DMS114 treated with DMSO at 0.1 percent for 48 hours (cell line): ENCODE measurements around the gene TSSK3.

Source experiments
- DNase-seq: peaks from one replicate; lab custom pipeline; 2025; ENCODE audit not compliant: unreplicated experiment; lab: John Stamatoyannopoulos, UW

Gene TSSK3

DNA sequence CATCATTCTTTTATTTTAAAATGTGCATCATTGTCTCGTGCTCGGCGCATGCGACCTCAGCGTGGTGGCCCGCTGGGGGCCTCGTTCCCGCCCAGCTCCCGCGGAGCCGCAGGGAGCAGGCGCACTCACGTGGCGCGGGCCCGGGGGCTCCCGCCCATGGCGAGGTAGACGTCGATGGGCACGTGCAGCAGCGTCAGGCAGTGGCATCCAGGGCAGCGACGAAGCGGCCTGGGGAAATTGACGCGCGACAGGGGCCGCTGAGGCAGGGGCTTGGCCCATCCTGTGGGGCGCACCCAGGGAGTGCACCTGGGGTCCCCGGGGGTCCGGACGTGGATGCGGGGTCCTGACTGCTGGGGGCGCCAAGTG is 1.0 kb upstream of the TSSK3 start:
- no peak for DNase-seq

DNA sequence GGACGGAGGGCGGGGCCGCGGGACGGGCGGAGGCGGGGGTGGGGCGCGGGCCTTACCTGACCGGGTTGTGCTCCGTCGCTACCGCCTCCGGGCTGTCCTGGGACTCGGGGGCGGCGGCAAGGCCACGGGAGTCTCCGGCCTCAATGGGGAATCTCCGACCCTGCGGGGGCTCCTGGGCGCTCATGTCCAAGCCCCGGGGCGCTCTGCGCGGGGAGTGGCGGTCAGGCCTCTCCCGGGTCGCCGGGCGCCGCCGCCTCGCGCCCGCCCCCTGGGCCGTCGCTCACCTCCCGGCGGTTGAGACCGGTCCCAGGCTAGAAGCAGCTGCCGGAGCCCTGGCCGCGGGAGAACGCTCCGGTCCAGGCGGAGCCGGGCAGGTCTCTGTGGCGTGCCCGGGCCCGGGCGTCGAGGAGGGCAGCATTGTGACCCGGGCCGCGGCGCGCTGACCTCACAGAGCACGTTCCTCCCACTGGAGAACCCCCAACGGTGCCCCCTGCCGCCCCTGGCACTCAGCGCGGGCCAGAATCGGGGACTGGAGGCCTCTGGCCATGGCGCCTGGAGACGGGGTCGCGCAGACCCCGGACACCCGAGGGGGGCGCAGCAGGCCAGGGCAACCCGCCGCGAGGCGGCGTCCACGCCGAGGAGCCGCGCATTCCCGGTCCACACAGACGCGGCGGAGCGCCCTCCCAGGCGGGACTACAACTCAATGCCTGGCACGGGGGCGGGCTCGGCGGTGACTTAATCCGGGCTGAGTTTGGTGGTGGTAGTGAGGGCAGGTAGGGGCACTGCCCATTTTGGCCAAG is 465 bp upstream of the TSSK3 start:
- no peak for DNase-seq

DNA sequence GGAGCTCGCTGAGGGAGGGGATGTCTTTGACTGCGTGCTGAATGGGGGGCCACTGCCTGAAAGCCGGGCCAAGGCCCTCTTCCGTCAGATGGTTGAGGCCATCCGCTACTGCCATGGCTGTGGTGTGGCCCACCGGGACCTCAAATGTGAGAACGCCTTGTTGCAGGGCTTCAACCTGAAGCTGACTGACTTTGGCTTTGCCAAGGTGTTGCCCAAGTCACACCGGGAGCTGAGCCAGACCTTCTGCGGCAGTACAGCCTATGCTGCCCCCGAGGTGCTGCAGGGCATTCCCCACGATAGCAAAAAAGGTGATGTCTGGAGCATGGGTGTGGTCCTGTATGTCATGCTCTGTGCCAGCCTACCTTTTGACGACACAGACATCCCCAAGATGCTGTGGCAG is 1.4 kb downstream of the TSSK3 start:
- DNase-seq, result no peak

DNA sequence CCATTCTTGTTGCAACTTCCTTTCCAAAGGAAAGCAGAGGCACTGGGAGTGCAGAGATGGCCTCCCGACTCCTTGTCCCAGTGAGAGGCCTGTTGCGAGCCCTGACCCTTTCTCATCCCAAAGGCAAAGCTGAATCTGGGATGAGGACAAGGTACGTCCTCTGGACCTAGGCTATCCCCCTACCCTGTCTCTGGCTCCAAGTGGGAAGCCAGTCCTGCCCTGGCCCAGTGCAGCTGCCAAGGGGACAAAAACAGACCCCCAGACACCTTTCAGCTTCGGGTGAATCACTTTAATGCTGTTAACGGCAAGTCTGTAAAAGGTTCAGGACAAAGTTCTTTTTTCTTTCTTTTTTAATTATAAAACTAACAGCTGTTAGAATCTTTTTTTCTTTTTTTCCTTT is 2.5 kb downstream of the TSSK3 start:
- no peak for DNase-seq

DNA sequence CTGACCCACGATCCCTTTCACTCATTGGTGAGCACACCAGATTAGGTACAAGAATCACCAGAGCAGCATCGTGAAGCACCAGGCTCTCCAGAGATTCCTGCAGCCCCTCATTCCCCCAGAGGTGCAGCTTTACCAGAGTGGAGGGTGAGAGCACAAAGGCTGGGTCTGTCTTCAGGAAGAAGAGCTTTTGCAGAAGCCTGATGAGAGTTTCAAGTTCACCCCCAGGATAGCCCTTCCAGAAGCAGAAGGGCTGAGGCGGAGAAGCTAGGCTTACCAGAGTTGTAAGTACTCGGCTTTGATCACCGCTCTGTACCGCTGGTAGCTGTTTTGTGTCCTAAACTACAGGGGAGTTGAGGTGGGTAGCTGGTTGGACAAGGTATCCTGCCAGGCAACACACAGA is 3.1 kb downstream of the TSSK3 start:
- no peak for DNase-seq

DNA sequence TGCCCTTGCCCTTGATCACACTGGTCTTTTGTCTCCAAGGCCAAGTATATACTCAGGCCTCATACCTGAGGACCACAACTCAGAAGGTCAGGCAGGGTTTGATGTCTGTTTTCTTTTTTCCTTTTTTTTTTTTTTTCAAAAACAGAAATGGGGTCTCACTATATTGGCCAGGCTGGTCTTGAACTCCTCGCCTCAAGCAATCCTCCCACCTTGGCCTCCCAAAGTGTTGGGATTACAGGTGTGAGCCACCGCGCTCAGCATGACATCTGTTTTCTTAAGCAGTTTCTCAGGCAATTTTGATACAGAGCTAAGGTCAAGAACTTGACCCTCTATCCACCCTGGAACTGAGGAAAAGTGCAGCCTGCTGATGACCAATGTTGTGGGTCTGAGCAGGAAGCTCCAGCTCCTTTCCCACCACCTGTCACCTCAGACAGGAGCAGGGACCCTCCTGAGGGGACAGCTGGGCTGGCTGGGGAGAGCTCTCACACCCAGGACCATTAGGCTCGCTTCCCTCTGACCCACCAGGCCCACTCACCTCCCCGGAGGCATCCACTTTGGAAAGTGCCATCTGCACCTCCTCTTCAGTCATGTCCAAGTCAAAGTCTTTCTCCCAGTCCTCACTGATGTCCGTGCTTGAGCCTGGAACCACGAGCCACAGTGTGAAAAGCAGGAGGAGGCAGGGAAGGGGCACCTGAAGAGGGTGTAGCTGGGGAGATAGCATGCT is 5.7 kb downstream of the TSSK3 start:
- no peak for DNase-seq

DNA sequence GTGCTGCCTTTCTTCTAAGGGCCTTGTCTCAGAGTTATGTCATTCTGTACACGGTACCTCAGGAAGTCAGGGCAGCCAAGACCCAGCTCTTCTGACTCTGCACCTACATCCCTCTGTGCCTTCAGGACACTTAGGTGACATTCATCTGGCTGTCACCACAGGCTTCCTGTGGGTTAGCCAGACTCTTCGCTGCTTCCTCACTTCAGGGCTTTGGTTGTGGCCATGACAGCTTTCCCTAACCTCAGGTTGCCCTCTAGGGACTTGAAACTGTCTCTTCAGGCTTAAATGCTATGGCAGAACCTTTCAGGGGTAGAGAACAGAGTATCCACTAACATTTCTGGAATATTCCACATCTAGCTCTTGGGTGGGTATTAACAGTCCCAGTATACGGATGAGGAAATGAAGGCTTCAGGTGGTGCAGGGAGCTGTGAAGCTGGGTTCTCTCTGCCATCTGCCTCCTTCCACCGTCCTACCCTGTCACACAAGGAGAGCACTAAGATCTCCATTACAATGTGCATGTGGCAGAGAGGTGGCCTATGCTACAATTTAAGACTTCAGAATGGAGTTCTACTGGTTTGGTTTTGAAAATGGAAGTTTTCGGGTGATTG is 9.9 kb downstream of the TSSK3 start:
- no peak for DNase-seq

DNA sequence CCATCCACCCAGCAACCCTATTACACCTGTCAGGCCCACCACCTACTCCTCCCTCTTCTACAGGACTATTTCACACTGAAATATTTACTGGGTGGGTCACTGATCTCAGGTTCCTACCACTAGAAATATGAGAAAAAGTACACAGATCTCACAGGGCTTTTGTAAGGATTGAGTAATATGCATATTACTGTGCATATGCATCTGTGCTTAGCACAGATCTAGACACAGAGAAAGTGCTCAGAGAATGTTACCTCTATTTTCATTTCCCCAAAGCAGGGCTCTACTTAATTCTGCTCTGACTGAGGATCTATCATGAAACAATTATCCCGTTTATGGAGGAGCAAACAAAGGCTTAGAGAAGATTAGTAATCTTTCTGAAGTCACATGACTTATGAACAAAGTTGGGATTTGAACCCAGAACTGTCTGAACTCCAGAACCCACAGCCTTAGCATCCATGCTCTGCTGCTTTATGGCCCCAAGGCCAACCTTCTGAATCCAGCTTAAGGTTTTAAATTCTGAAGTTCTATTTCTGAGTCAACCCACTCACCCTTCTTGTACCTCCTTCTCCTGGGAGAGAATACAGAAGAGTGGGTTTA is 11.8 kb downstream of the TSSK3 start:
- DNase-seq, result no peak

DNA sequence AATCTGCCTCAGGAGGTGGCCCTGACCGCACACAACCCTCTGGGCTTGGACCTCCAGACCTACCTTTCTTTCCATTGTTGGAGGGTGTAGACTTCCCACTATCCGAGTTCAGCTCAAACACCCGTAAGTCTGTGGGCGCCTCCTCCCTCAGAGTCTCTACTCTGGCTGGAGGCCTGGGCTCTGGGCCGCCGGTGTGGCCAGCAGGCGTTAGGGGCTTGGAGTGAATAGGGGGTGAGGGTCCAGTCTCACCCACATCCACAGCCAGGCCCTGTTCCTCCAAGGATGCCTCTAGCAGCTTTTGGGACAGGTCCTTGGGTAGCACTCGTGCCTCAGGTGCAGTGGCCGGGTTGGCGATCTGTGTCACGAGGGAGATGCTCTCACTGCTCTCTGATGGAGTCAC is 13.9 kb downstream of the TSSK3 start:
- DNase-seq, result no peak

DNA sequence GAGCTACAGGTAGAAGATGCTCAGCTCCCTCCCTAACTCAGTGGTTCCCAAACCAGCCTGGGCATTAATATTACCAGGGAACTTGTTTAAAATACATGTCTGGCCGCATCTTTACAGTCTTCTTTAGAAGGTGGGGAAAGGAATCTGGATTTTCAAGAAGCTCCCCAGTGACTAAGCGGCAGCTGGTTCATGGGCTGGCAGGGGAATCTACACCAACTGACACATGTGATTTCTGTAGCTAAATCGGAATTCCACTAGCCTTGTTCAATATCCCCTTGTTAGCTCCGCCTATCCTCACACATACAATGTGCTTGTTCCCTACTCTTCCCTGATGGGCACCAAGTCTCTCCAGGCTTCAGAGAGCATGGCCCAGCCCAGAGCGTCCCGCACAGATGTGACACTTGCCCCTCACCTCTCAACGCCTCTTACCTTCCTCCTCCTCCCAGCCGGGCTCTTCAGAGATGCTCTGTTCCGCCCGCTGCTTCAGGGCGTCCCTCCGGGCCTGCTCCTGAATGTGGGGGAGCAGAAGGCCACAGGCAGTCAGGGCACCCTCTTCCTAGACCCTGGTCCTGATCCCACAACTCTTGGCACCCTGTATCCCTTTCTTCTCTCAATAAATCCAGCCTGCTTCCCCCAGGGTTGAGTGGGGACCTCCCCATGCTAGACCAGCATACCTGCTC is 15.3 kb downstream of the TSSK3 start:
- DNase-seq, result no peak

DNA sequence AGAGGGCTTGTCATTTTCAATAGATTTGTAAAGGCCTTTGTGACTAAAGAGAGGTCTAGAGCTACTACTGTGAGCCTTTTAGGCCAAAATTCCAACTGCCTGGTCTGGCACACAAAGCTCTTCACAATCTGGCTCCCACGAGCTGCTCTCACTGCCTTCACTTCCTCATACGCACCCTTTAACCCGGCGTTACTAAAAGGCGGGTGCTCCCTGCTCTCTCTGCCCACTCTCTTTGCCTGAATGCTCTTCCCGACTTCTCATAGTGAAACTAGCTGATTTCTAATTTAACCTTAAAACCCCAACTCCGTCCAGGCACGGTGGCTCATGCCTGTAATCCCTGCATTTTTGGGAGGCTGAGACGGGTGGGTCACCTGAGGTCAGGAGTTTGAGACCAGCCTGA is 17.7 kb downstream of the TSSK3 start:
- DNase-seq, result no peak

DNA sequence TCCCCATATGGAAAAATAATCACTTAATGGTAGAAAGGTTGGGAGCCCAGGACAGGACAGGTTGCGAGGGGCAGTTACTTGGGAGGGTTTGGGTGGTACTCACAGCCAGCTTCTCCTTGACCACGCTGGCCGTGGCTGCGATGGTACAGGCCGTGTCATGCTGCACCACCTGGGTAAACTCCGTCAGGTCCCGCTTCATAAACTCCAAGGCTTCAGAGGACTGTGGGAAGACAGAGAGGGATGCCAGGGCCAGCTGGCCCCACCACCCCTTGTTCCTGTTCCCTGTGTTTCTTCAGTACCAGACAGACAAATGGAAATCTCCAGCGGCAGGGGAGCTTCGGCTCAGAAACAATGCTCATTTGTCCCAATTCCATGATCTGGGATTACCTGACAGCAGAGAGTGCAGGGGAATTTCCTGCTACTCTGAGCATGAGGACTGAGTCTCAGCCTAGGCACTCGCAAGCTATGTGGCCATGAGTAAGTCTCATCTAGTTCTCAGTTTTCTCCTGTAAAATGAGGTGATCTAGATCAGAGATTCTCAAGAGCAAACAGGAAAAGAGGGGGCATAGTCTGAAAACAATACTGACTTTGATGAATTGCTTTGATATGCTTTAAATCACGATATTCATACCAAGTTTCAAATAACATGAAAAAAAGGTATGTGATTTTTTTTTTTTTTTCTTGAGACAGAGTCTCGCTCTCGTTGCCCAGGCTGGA is 24.5 kb downstream of the TSSK3 start:
- DNase-seq, result no peak

DNA sequence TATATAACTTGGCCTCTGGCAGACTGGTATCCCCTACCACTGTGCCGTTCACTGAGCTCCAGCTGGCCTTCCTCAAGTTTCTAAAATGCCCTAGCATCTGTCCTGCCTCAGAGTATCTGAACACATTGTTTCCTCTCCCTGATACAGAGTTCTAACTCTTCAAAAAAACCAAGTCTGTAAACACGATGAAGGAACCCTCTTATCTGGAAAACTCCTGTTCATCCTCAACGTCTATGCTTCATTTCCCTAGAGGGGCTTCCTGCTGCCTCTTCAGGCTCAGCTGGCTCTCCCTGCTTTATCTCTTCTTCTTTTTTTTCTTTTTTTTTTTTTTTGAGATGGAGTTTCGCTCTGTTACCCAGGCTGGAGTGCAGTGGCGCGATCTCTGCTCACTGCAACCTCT is 26.3 kb downstream of the TSSK3 start:
- no peak for DNase-seq

DNA sequence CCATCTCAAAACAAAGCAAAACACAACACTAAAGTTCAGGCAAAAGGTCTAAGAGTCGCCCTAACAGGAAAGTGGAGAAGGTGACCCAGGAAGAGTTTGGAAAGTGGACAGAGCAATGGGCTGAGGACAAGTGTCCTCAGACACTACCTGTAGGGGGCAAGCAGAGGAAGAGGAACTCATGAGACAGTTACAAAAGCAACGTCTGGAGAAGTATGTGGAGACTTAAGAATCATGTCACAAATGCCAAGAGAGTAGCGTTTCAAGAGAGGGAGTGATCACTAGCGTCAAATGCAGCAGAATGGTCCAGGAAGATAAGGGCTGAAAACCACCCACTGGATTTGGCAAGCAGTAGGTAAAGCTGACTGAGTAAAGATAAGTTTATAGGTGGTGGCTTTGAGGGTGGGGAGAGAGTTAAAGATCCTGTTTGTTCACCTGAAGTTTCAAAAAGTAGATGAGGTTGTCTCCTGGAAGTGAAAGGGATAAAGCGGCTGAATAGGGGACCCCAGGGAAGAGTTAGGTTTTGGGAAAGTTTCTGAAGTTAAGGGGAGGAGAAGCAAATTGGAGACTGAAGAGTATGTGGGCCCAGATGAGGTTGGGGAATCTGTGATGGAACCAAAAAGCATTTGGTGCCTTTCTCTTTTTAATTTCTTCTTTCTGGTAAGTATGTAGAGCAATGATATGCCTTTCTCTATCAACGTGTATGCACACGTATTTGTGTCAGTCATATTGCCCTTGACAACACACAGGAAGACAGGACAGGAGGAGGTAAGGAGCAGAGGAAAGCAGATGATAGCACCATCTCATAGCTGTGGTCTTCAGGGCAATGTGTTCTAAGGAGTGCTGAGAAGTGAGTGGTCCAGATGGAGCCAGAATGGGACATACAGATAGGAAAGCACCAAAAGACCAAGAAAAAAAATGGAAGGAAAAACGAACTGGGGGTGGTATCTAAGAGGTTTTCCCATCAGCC is 28.8 kb downstream of the TSSK3 start:
- DNase-seq, result no peak

DNA sequence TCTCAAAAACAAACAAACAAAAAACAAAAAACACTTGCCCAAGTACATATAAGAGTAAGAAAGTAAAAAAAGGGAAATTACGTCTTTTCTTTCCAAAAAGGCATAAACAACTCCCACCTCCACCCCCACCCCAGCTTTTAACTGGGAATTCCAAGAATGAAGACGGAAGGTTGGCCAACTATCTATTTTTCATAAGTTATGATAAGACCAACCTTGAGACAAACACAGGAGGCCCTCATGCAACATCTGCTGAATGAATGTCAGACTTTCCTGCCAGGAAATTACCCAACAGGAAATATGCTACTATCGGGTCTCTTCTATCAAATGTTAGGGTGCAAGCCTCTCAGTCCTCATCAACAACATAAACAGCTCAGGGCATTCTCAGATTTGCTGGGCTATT is 30.0 kb downstream of the TSSK3 start:
- DNase-seq, result no peak

DNA sequence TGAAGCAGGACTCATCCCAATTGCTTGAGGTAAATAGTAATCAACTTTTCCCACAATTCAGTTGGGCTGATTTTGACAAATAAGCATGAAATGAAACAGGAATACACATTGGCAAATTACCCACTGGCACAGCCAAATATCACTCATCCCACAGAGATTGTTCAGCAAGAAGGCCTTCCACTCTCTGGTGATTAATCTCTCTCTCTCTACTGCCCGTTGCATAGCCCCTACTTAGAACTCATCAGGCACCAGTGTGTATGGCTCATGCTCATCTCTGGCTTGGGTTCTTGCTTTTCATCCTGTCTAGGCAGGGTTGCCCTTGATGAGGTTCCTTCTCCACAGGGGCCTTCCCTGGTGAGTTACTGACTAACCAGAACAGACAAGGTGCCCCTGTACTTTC is 30.8 kb downstream of the TSSK3 start:
- DNase-seq, result no peak

DNA sequence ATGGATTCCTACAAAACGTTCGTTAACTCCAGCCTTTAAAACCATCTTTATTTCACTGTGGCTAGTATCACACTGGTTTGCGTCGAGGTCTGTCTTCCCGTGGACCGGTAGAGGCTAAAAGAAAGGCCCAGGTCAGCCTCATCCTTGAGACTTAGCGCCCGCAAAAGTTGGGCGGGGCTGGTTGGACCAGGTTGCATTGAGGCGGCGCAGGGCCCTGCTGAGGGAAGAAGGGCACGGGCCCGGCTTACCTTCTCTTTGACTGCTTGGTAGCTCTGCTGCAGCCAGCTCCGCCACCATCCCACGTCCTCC is 31.4 kb downstream of the TSSK3 start:
- no peak for DNase-seq

DNA sequence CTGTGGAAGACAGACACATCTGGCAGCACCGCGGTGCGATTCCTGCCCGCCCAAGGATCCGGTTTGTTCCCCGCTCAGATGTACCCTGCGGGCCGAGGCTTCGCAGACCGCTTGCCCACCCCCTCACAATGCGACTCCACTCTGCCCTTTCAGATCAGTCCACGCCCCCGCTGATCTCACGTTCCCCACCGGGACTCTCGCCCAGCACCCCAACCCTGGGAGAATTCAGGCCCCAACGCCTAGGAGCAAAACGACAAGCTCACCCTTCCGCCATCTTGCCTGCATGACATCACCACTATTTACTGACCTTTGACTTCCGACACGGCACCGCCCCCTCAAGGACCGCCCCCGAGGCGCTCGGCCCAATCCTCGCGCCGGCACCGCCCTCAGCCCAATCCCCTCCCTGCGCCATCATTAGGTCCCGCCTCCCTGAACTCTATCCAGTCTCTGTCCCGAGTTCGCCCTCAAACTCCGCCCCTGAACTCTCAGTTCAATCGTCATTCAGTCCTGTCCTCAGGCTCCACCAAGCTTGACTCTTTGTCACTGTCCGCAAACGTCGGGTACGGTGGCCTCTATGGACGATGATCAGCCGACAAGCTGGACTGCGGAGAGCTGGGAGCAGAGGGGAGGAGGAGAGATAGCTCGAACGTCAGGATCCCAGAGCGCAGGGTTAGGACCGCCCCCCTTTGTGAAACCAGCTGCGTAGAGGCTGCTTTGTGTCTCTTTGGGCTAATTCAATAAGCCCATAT is 32.0 kb downstream of the TSSK3 start, which contains the start of gene BSDC1:
BSDC1 (minus strand) TSS at position 301 of the 749 bp plus-strand sequence; CDS start at position 274, 27 bp downstream.
- DNase-seq, result peak; percentile 97

DNA sequence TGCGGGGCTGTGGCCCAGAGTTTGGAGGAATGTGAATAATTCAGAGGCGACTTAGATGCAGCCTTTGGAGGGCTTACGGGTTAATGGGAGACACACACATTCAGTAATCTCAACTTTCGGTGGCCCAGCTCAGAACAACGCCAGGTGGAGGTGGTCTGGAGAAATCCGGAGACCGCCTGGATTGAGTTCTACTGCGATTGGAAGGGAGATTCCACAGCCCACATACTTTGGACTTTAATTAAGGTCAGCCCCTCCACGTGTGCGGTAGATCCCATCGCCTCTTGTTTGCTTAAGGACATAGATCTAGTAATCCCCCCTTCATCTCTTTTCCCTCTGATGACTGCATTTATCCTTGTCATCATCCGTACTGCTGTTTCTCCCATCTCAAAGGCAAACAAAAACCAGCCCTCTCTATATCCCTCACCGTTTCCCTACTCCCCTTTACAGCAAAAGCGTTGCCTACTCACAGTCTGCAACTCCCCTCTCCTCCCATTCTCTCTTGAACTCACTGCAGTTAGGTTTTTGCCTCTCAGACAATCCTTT is 32.6 kb downstream of the TSSK3 start:
- DNase-seq, result no peak
